Measurements from ENCODE around the gene REEP2.

REEP2 gene

DNA sequence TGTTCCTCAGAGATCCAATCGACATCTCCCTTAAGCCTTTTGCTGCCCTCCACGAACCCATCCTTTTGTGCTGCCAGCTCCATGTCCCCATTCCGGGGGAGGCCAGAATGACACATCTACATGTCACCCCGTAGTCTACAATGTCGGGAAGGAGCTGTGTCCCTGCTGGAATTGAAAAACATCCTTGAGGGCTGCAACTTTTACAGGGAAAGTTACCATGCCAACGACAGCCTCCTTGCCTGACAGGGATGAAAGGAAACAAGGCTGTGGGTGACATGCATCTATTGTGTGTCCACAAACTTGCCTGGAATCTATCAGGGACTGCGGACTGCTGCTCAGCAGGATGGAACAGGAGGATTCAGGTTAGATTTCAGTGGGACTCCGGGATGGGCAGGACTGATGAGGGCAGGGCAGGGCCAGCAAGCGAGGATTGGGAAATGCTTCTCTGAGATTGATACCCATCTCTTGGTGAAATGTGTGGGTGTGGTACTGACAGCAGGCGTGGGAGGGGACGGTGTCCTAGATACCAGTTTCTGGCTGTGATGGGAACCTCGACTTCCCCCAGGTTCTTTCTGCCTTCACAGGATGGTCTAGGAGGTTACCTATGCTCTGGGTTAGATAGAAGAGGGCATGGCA lies 51.9 kb downstream of the REEP2 start:
- Histone ChIP-seq H3K27ac (no peak overlapping the region), H3K4me3 (peak overlapping the region; percentile 81)
- no peak for DNase-seq (ENCODE audit: low spot score)
- TF ChIP-seq, protein P1, sequence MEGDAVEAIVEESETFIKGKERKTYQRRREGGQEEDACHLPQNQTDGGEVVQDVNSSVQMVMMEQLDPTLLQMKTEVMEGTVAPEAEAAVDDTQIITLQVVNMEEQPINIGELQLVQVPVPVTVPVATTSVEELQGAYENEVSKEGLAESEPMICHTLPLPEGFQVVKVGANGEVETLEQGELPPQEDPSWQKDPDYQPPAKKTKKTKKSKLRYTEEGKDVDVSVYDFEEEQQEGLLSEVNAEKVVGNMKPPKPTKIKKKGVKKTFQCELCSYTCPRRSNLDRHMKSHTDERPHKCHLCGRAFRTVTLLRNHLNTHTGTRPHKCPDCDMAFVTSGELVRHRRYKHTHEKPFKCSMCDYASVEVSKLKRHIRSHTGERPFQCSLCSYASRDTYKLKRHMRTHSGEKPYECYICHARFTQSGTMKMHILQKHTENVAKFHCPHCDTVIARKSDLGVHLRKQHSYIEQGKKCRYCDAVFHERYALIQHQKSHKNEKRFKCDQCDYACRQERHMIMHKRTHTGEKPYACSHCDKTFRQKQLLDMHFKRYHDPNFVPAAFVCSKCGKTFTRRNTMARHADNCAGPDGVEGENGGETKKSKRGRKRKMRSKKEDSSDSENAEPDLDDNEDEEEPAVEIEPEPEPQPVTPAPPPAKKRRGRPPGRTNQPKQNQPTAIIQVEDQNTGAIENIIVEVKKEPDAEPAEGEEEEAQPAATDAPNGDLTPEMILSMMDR (IDR thresholded peaks at IDR 0.05): no peak

DNA sequence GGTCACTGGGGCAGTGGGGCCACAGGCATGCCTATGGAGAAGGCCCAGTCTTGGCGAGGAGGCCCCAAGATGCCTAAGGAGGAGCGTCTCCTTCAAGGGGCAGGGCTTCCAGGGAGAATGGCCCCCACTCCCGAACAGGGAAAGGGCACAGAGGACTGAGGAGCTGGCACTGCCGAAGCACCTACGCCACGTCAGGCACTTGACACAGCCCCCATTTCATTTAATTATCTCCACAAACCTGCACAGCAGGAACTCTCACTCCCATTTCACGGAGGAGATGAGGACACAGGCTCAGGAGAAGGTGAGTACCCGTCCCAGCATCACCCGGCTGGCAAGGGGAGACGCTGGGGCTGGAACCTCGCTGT lies 52.4 kb downstream of the REEP2 start:
- Histone ChIP-seq H3K27ac (no peak overlapping the region), H3K4me3 (peak overlapping the region; percentile 81)
- no peak for DNase-seq (ENCODE audit: low spot score)
- TF ChIP-seq, protein P1 (IDR thresholded peaks at IDR 0.05): no peak

DNA sequence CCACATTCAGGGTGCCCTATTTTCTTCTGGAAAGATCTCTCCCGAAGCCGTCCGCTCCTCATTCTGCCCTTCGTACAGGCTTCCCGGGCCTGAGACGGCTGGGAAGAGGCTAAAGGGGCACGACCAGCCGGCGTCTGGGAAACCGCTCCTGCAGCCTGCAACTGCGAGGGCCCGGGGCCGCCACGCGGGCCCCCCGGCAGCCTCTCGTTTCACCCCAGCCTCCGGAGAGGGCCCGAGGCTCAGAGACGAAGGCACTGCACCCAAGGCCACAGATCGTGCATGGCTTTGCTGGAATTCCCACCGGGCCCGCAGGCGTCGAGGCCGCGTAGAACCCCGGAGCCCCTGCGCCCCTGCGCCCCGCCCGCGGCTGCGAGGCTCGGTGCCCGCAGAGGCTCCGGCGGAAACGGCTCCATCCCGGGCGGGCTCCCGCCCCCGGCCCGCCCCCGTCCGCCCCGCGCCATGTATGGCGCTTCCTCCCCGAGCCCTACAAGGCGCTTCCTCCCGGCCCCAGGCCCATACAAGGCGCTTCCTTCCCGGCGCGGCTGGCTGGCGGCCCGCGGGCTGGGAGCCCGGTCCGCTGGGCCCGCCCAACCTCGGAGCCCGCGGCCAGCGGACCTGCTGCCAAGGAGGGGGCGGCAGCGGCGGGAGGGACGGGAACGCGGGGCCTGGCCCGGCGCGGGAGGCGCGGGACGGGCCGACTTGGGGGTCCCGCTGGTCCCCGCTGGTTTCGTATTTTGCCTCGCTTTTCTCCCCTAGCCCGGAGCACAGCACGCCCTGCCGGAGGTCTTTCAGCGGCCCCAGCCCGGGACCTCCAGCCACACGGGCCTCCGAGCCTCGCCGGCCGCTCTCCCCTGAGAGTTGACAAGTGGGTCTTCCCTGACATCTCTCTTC lies 53.1 kb downstream of the REEP2 start:
- Histone ChIP-seq H3K4me3 (peak overlapping the region; percentile 81), H3K27ac (peak overlapping the region; percentile 43 to 68)
- DNase-seq (ENCODE audit: low spot score): peak; percentile 96
- TF ChIP-seq, protein P1 (IDR thresholded peaks at IDR 0.05): no peak

DNA sequence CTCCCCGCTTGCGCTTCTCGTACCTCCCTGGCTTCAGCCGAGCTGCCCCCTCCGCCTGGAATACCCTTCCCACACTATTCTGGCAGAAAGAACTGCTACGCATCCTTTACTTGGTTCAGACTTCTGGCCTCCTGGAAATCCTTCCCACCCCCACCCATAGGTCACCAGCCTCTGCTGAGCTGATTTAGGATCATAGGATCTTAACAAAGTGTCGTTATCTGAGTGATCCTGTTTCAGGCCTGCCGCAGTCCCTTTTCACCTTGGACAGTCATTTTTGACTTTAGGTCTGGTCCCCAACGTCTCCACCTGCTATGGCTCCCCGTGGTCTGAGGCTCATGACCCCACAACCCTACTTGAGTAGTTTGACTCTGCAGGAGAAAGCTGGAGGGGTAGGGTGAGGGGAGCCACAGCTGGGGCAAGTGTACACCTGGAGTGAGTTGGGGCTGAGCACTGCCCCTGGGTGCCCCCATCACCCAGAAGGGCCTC lies 53.7 kb downstream of the REEP2 start:
- DNase-seq (ENCODE audit: low spot score): no peak
- TF ChIP-seq, protein P1 (IDR thresholded peaks at IDR 0.05): no peak
- Histone ChIP-seq H3K27ac (peak overlapping the region; percentile 43 to 68), H3K4me3 (peak overlapping the region; percentile 81)

DNA sequence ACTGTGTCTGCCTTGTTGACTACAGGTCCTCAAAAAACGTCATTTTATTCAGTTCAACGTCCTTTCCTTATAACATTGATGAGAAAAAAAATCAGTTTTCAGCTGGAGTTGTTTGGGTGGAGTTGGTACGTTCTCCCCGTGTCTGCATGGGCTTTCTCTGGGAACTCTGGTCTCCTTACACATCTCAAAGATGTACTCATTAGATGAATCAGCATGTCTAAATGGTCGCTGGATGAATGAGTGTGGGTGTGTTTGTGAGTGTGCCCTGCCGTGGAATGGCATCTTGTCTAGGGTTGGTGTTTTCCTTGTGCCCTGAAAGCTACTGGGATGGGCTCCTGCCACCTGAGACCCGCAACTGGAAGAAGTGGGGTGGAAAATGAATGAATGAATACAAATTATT lies 56.5 kb downstream of the REEP2 start:
- TF ChIP-seq, protein P1 (IDR thresholded peaks at IDR 0.05): no peak
- no peak for DNase-seq (ENCODE audit: low spot score)
- Histone ChIP-seq H3K27ac (no peak overlapping the region), H3K4me3 (no peak overlapping the region)

Measured in coronary artery (tissue), 2 donors.